H1 (cell line): ENCODE data around the gene GRK3. TPM values are rescaled to one million over a fixed set of nuclear protein-coding genes. Genes with fewer than 3 reads are reported as not detected.

Experiments used
- CTCF ChIA-PET: fragments of 300-600 bp; sonication (Branson Sonifier 250); formaldehyde crosslinking; loops from one replicate; lab custom pipeline; 2021; ENCODE audit not compliant: partially characterized antibody; lab: Charles Lee
- POLR2A ChIA-PET: fragments of 300-600 bp; sonication (Branson Sonifier 250); formaldehyde crosslinking; loops from one replicate; lab custom pipeline; 2021; ENCODE audit warnings: inconsistent platforms; ENCODE audit not compliant: partially characterized antibody; lab: Charles Lee
- DNase-seq, 2 experiments: peaks; one replicate each; pipeline versions ENCODE4 v3.0.0 to v3.0.0-alpha.2; 2010 to 2022; ENCODE audit warnings: low spot score in 2 of 2, low read depth in 1 of 2, mixed read lengths in 1 of 2
- FAIRE-seq: peaks from 2 replicates; lab custom pipeline; 2011; peaks lifted over from hg19 to GRCh38; lab: Jason Lieb, UNC
- H2AFZ ChIP-seq: 2 replicates; pipeline ENCODE4 v1.8.1; 2012; ENCODE audit warnings: low read length, inconsistent platforms
- H2AK5ac ChIP-seq: 2 replicates; pipeline ENCODE4 v1.6.1; 2013; ENCODE audit warnings: low read depth, low read length
- H2BK120ac ChIP-seq: replicated peaks from 2 replicates; pipeline ENCODE3; 2013; ENCODE audit warnings: low read depth, low read length, inconsistent platforms
- H2BK12ac ChIP-seq: 2 replicates; pipeline ENCODE4 v1.6.1; 2013; ENCODE audit warnings: low read depth, low read length
- H2BK15ac ChIP-seq: 2 replicates; pipeline ENCODE4 v1.6.1; 2013; ENCODE audit warnings: low read length
- H2BK20ac ChIP-seq: 2 replicates; pipeline ENCODE4 v1.6.1; 2013; ENCODE audit warnings: low read length
- H2BK5ac ChIP-seq: 2 replicates; pipeline ENCODE4 v1.6.1; 2013; ENCODE audit warnings: low read depth, low read length
- H3K14ac ChIP-seq: 2 replicates; pipeline ENCODE4 v1.6.1; 2013; ENCODE audit warnings: inconsistent platforms; ENCODE audit not compliant: insufficient read length
- H3K18ac ChIP-seq: 2 replicates; pipeline ENCODE4 v1.6.1; 2013; ENCODE audit warnings: low read length; ENCODE audit errors: extremely low read depth
- H3K23ac ChIP-seq: 2 replicates; pipeline ENCODE4 v1.6.1; 2013; ENCODE audit warnings: inconsistent platforms; ENCODE audit not compliant: insufficient read length
- H3K23me2 ChIP-seq: 2 replicates; pipeline ENCODE4 v1.6.1; 2013; ENCODE audit warnings: low read depth, low read length
- H3K27ac ChIP-seq: 2 replicates; pipeline ENCODE4 v1.6.1; 2011; ENCODE audit warnings: low read depth, low read length, inconsistent platforms
- H3K27me3 ChIP-seq, 4 experiments: replicated peaks in 1 of 4; 1 replicate in 1 of 4; 2 replicates in 3 of 4; pipeline versions ENCODE4 v1.6.1 to v1.8.1; 2011 to 2013; ENCODE audit warnings: low read length in 3 of 4, mild to moderate bottlenecking in 3 of 4, inconsistent platforms in 2 of 4, mixed read lengths in 2 of 4, moderate library complexity in 1 of 4; ENCODE audit not compliant: control insufficient read depth in 3 of 4, insufficient read depth in 3 of 4; ENCODE audit errors: extremely low read depth in 1 of 4
- H3K36me3 ChIP-seq, 4 experiments: 2 replicates each; pipeline versions ENCODE4 v1.6.1 to v1.8.1; 2011 to 2013; ENCODE audit warnings: mild to moderate bottlenecking in 4 of 4, low read length in 3 of 4, moderate library complexity in 2 of 4, control low read depth in 1 of 4, inconsistent platforms in 1 of 4; ENCODE audit not compliant: insufficient read depth in 4 of 4, control insufficient read depth in 2 of 4
- H3K4ac ChIP-seq: replicated peaks from 2 replicates; pipeline ENCODE3; 2013; ENCODE audit warnings: low read length, low read depth, mixed read lengths, inconsistent platforms; ENCODE audit not compliant: insufficient read length
- H3K4me1 ChIP-seq, 4 experiments: replicated peaks in 1 of 4; 1 replicate in 1 of 4; 2 replicates in 3 of 4; pipeline versions ENCODE4 v1.6.1 to v1.8.1; 2011 to 2013; ENCODE audit warnings: low read length in 3 of 4, inconsistent platforms in 2 of 4, mixed read lengths in 1 of 4; ENCODE audit not compliant: insufficient read depth in 4 of 4, control insufficient read depth in 3 of 4
- H3K4me2 ChIP-seq, 2 experiments: 2 replicates each; pipeline versions ENCODE4 v1.6.1 to v1.8.1; 2011 to 2013; ENCODE audit warnings: low read depth in 2 of 2, low read length in 2 of 2, control low read depth in 1 of 2, inconsistent platforms in 1 of 2, mild to moderate bottlenecking in 1 of 2; ENCODE audit not compliant: insufficient read depth in 1 of 2
- H3K4me3 ChIP-seq, 4 experiments: fragments of 200-600, 300-600 bp in 1 of 4; sonication (generic), shearing (Covaris generic), sonication (Bioruptor Twin) in 1 of 4; 2 replicates each; pipeline versions ENCODE4 v1.5.1 to v1.8.1; 2011 to 2016; ENCODE audit warnings: low read length in 4 of 4, low read depth in 3 of 4, control low read depth in 2 of 4, inconsistent platforms in 2 of 4, mild to moderate bottlenecking in 2 of 4, mixed read lengths in 1 of 4, moderate library complexity in 1 of 4; ENCODE audit not compliant: insufficient read depth in 2 of 4; ENCODE audit errors: extremely low read depth in 1 of 4
- H3K56ac ChIP-seq: replicated peaks from 2 replicates; pipeline ENCODE3; 2013; ENCODE audit warnings: low read depth, mild to moderate bottlenecking, mixed read lengths, low read length, inconsistent platforms; ENCODE audit not compliant: insufficient read length
- H3K79me1 ChIP-seq: 2 replicates; pipeline ENCODE4 v1.6.1; 2013; ENCODE audit warnings: low read depth, low read length, control low read depth
- H3K79me2 ChIP-seq, 2 experiments: 2 replicates each; pipeline versions ENCODE4 v1.6.1 to v1.8.1; 2012 to 2013; ENCODE audit warnings: low read length in 2 of 2, mild to moderate bottlenecking in 2 of 2, inconsistent platforms in 1 of 2; ENCODE audit not compliant: insufficient read depth in 2 of 2, control insufficient read depth in 1 of 2
- H3K9ac ChIP-seq, 4 experiments: replicated peaks in 1 of 4; 1 replicate in 1 of 4; 2 replicates in 3 of 4; pipeline versions ENCODE4 v1.6.1 to v1.8.1; 2011 to 2013; ENCODE audit warnings: low read depth in 3 of 4, low read length in 3 of 4, control low read depth in 2 of 4, mild to moderate bottlenecking in 2 of 4, moderate library complexity in 2 of 4, inconsistent platforms in 1 of 4; ENCODE audit errors: extremely low read depth in 1 of 4
- H3K9me3 ChIP-seq, 2 experiments: 2 replicates each; pipeline versions ENCODE4 v1.6.1 to v1.8.1; 2012 to 2013; ENCODE audit warnings: mild to moderate bottlenecking in 2 of 2, moderate library complexity in 2 of 2, control low read depth in 1 of 2, inconsistent platforms in 1 of 2, low read depth in 1 of 2, low read length in 1 of 2, mixed read lengths in 1 of 2; ENCODE audit not compliant: insufficient read depth in 2 of 2
- H4K20me1 ChIP-seq, 2 experiments: replicated peaks in 1 of 2; 2 replicates each; pipeline versions ENCODE3 to v1.8.1; 2011 to 2013; ENCODE audit warnings: inconsistent platforms in 2 of 2, low read length in 2 of 2, mild to moderate bottlenecking in 1 of 2; ENCODE audit not compliant: insufficient read depth in 2 of 2, control insufficient read depth in 1 of 2
- H4K5ac ChIP-seq: 2 replicates; pipeline ENCODE4 v1.6.1; 2013; ENCODE audit warnings: low read length, low read depth, mixed read lengths, inconsistent platforms; ENCODE audit not compliant: insufficient read length
- H4K8ac ChIP-seq: 2 replicates; pipeline ENCODE4 v1.8.0; 2013; ENCODE audit warnings: mild to moderate bottlenecking, moderate library complexity, low read length, inconsistent platforms; ENCODE audit not compliant: insufficient read depth; ENCODE audit errors: extremely low read depth
- H4K91ac ChIP-seq: replicated peaks from 2 replicates; pipeline ENCODE3; 2013; ENCODE audit warnings: low read length, mixed read lengths, inconsistent platforms; ENCODE audit not compliant: insufficient read length
- CTBP2 ChIP-seq: IDR thresholded peaks from 2 replicates; pipeline ENCODE4 v1.7.0; 2011; ENCODE audit warnings: borderline replicate concordance, mild to moderate bottlenecking, moderate library complexity, mixed read lengths, low read length; ENCODE audit not compliant: insufficient read depth, insufficient read length
- EGR1 ChIP-seq: IDR thresholded peaks from 2 replicates; pipeline ENCODE4 v1.6.1; 2011; ENCODE audit warnings: low read depth, low read length, borderline replicate concordance
- EZH2 ChIP-seq: fragments of 200-600 bp; sonication (generic); IDR thresholded peaks from 2 replicates; pipeline ENCODE4 v1.7.1; 2012; ENCODE audit warnings: low read depth, mild to moderate bottlenecking, moderate library complexity, low read length, inconsistent platforms; ENCODE audit not compliant: severe bottlenecking
- FOSL1 ChIP-seq: IDR thresholded peaks from 2 replicates; pipeline ENCODE4 v1.6.1; 2011; ENCODE audit warnings: mild to moderate bottlenecking, low read depth, low read length, moderate library complexity; ENCODE audit not compliant: insufficient read depth
- KDM1A ChIP-seq: fragments of 200-600, 300-600 bp; sonication (generic); IDR thresholded peaks from 2 replicates; pipeline ENCODE4 v1.7.1; 2016; ENCODE audit warnings: mild to moderate bottlenecking, low read length, borderline replicate concordance
- KDM5A ChIP-seq: fragments of 200-600 bp; IDR thresholded peaks from 2 replicates; pipeline ENCODE4 v1.7.1; 2012; ENCODE audit warnings: mild to moderate bottlenecking, low read length, inconsistent platforms, mixed read lengths
- POU5F1 ChIP-seq: IDR thresholded peaks from 2 replicates; pipeline ENCODE4 v1.6.1; 2011; ENCODE audit warnings: low read depth, mild to moderate bottlenecking, low read length, moderate library complexity
- RNF2 ChIP-seq: fragments of 200-900, 300-1000 bp; sonication (generic); IDR thresholded peaks from 2 replicates; pipeline ENCODE4 v1.7.1; 2016; ENCODE audit warnings: borderline replicate concordance, low read depth, mild to moderate bottlenecking, antibody characterized with exemption, low read length; ENCODE audit not compliant: poor library complexity, severe bottlenecking; ENCODE audit errors: missing control alignments
- SAP30 ChIP-seq: fragments of 300-600 bp; sonication (generic); IDR thresholded peaks from 2 replicates; pipeline ENCODE4 v1.7.1; 2012; ENCODE audit warnings: low read length, moderate library complexity, mild to moderate bottlenecking, inconsistent platforms; ENCODE audit not compliant: insufficient read depth, insufficient replicate concordance
- SIN3A ChIP-seq, 2 experiments: IDR thresholded peaks in 1 of 2; conservative IDR thresholded peaks in 1 of 2; 2 replicates each; pipeline ENCODE4 v1.6.1; 2011 to 2012; ENCODE audit warnings: low read length in 2 of 2, improper control_type of control experiment in 1 of 2, low read depth in 1 of 2, mild to moderate bottlenecking in 1 of 2
- SIX5 ChIP-seq: IDR thresholded peaks from 2 replicates; pipeline ENCODE4 v1.6.1; 2011; ENCODE audit warnings: mild to moderate bottlenecking, low read depth, low read length
- YY1 ChIP-seq: IDR thresholded peaks from 2 replicates; pipeline ENCODE4 v1.6.1; 2011; ENCODE audit warnings: low read depth, mild to moderate bottlenecking, low read length
- WGBS, 2 experiments: shearing (Covaris generic) in 1 of 2; methylation state at CpG; one replicate each; pipeline versions ENCODE4 v1.1.6 to v1.1.7; 2013 to 2015; ENCODE audit warnings: low lambda C conversion rate in 2 of 2, mixed read lengths in 2 of 2, inconsistent platforms in 1 of 2, low coverage in 1 of 2, missing lambda C conversion rate in 1 of 2; ENCODE audit not compliant: insufficient replicate concordance in 2 of 2, insufficient coverage in 1 of 2, insufficient read length in 1 of 2; ENCODE audit errors: extremely low coverage in 1 of 2, missing lambda C conversion rate in 1 of 2; 5-methylcytosine and 5-hydroxymethylcytosine counted together
- polyA plus RNA-seq, 7 experiments: library from polyadenylated mRNA; depleted of rRNA in 3 of 7; stranded (reverse) in 5 of 7; unstranded in 2 of 7; fragments of >200 nt in 5 of 7; fragments of 200-250 nt in 2 of 7; gene quantifications; 1 replicate in 5 of 7; 2 replicates in 1 of 7; 4 replicates in 1 of 7; pipeline versions ENCODE4 v1.2.1 to v1.2.3, GENCODE V29; 2011 to 2013; ENCODE audit warnings: missing spikeins in 2 of 7, mixed read lengths in 2 of 7
- total RNA-seq: library from RNA; stranded (reverse); fragmentation: NEBNext Ultra II Directional; extraction: Animal tissue kit (Norgen Biotek cat#: 25700); gene quantifications from 2 replicates; pipeline ENCODE4 v1.2.1, GENCODE V29; 2021

The GRK3 gene
- total and polyA plus RNA-seq, 2 of the 8 experiments (the other 6 are each of a cell fraction or from before 2014, with no cell fraction given), result 7.5 to 35.3 TPM

- POLR2A ChIA-PET, result no interaction called here
- H2BK5ac ChIP-seq, result no peak overlapping the region
- H3K23ac ChIP-seq, result no peak overlapping the region
- no peak overlapping the region; a peak in 1 of 4 replicates for H3K4me2 ChIP-seq
- H3K56ac ChIP-seq, result no peak overlapping the region
- no peaks in the 10 kb centered on the region for H3K4me1 ChIP-seq
- no peak overlapping the region for H3K4ac ChIP-seq
- H3K79me1 ChIP-seq, result no peaks in the 10 kb centered on the region
- FAIRE-seq (no peak), DNase-seq (no peak)
- no peak overlapping the region for H4K5ac ChIP-seq
- no peak overlapping the region for H2BK120ac ChIP-seq
- H2BK15ac ChIP-seq, result no peak overlapping the region
- no peaks in the 10 kb centered on the region for H4K20me1 ChIP-seq
- H2BK20ac ChIP-seq, result no peak overlapping the region
- no peaks in the 10 kb centered on the region for H3K23me2 ChIP-seq
- no peaks in the 10 kb centered on the region for H3K27me3 ChIP-seq
- no peak overlapping the region for H2BK12ac ChIP-seq
- H3K27ac ChIP-seq, result no peak overlapping the region
- H3K9ac ChIP-seq, result no peak overlapping the region
- no peak overlapping the region for H3K4me3 ChIP-seq
- H3K14ac ChIP-seq, result no peak overlapping the region
- CTCF ChIA-PET, result interaction anchor here (0.5 to 4.0 kb wide), 5 partner anchors 9 to 474 kb away, joined by 3 to 24 read pairs (median 3); no protein-coding TSS in a partner anchor
- H3K36me3 ChIP-seq, result no peaks in the 10 kb centered on the region
- no peak overlapping the region for H4K8ac ChIP-seq
- no peak overlapping the region for H2AK5ac ChIP-seq
- no peaks in the 10 kb centered on the region for H3K79me2 ChIP-seq
- 87% methylated on average over 18 of the region's 24 CpGs; no CpG with 5 or more reads in 1 of the 2 experiments for WGBS, 2 experiments
- H3K9me3 ChIP-seq, result no peaks in the 10 kb centered on the region; a peak in 1 of 4 replicates
- H3K18ac ChIP-seq, result no peak overlapping the region
- H2AFZ ChIP-seq, result no peak overlapping the region
- no peak overlapping the region for H4K91ac ChIP-seq
- no peak for TF ChIP-seq RNF2
- no peak for TF ChIP-seq KDM5A
- no peak for TF ChIP-seq SIX5
- no peak for TF ChIP-seq EZH2
- no peak for TF ChIP-seq FOSL1
- no peak for TF ChIP-seq POU5F1
- no peak for TF ChIP-seq CTBP2
- no peak for TF ChIP-seq YY1
- no peak for TF ChIP-seq SIN3A (conservative IDR thresholded peaks at IDR 0.05 in 1 of 2, IDR thresholded peaks at IDR 0.05 in 1 of 2; ENCODE audit: low read depth in 1 of 2, low read length in 2 of 2)
- no peak for TF ChIP-seq KDM1A
- no peak for TF ChIP-seq EGR1
- no peak for TF ChIP-seq SAP30
These were observed 190.2 kb downstream of the GRK3 start for GRCh38 chr22:25754527-25755202.
